Tibial artery (tissue), 4 donors: ENCODE data around the gene SWSAP1.
"Not testable (repeated sequence)": the region's sequence is repeated elsewhere in the genome, so short reads cannot be mapped to it uniquely, and the experiment has no call there.

Experiments used
- DNase-seq, 2 donors: peaks; one replicate each; pipeline ENCODE4 v3.0.0-alpha.2; 2019
- H3K27ac ChIP-seq, 2 donors: fragments of 200-600 bp; sonication (generic) in 1 of 2; 1 replicate in 1 of 2; 2 replicates in 1 of 2; pipeline ENCODE4 v1.5.1; 2018 to 2019; ENCODE audit warnings: mild to moderate bottlenecking in 1 of 2
- H3K27me3 ChIP-seq, 2 donors: fragments of 200-600 bp; sonication (generic) in 1 of 2; one replicate each; pipeline versions ENCODE4 v1.5.1 to v1.6.0; 2016 to 2019
- H3K36me3 ChIP-seq, 3 donors: fragments of 200-600 bp; sonication (generic) in 2 of 3; one replicate each; pipeline ENCODE4 v1.5.1; 2016 to 2019; ENCODE audit warnings: mild to moderate bottlenecking in 2 of 3
- H3K4me1 ChIP-seq, 4 donors: fragments of 200-600 bp; sonication (generic) in 2 of 4; 1 replicate in 3 of 4; 2 replicates in 1 of 4; pipeline ENCODE4 v1.5.1; 2016 to 2019
- H3K4me3 ChIP-seq, 2 donors: fragments of 200-600 bp; sonication (generic) in 1 of 2; 1 replicate in 1 of 2; 2 replicates in 1 of 2; pipeline ENCODE4 v1.5.1; 2018 to 2019; ENCODE audit warnings: mild to moderate bottlenecking in 2 of 2
- H3K9me3 ChIP-seq, 3 donors: fragments of 200-600 bp; sonication (generic) in 1 of 3; one replicate each; pipeline ENCODE4 v1.5.1; 2016 to 2019
- CTCF ChIP-seq, 2 experiments: fragments of 200-600 bp in 1 of 2; fragments of 450-650 bp in 1 of 2; IDR thresholded peaks; one replicate each; pipeline ENCODE4 v1.5.1; 2017 to 2019; ENCODE audit warnings: antibody characterized with exemption in 2 of 2, mild to moderate bottlenecking in 1 of 2, moderate library complexity in 1 of 2
- intact Hi-C: fragments of 100-400 bp; cut with DNase I; formaldehyde crosslinking; loops from one replicate; pipeline ENCODE4 v1.15.0; 2023; ENCODE audit warnings: low total_unique reads

Gene SWSAP1

GRCh38 chr19:11378319-11379189, 4.1 kb downstream of the SWSAP1 start:
- peaks cover 0 to 79% (median 67%) of the 10 kb centered on the region in 4 donors for H3K4me1 ChIP-seq
- H3K36me3 ChIP-seq, result peaks cover 0 to 7% (median 0%) of the 10 kb centered on the region in 3 donors
- intact Hi-C loops, result loop anchor here (10.0 kb wide), 2 partner anchors 66 to 84 kb away; partner anchors contain the start of gene TSPAN16
- peak overlapping the region; percentile 59 to 94 for H3K27ac ChIP-seq
- peaks cover 0 to 21% of the 10 kb centered on the region in 2 donors for H3K27me3 ChIP-seq
- TF ChIP-seq CTCF (IDR thresholded peaks at IDR 0.05), result peak; percentile 39 to 41
- peak in 1 of 2 donors; percentile 77 for DNase-seq
- no peak overlapping the region for H3K4me3 ChIP-seq
- no peaks in the 10 kb centered on the region for H3K9me3 ChIP-seq

- intact Hi-C loops, result loop anchor here (10.0 kb wide), 2 partner anchors 65 to 85 kb away; partner anchors contain the start of gene TSPAN16
- H3K27me3 ChIP-seq, result peaks cover 0 to 25% of the 10 kb centered on the region in 2 donors
Measured at GRCh38 chr19:11379269-11379845, 4.9 kb downstream of the SWSAP1 start.

DNA sequence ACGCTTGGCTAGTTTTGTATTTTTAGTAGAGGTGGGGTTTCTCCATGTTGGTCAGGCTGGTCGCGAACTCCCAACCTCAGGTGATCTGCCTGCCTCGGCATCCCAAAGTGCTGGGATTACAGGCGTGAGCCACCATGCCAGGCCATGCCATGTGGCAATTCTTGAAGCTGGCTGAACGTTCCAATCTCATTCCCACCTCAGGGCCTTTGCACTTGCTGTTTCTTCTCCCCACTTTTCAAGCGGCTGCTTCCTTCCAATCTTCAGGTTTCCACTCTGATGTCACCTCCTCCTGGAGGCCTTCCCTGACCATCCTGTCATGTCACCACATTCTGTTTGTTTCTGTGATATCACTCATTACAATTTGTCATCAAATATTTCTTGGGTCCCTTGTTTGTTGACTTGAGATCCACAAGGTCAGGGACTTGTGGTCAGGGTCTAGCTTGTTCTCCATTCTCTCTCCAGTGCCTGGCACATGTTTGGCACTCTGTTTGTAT, 5.4 kb downstream of the SWSAP1 start:
- intact Hi-C loops, result loop anchor here (5.0 to 10.0 kb wide), 3 partner anchors 33 to 85 kb away; partner anchors contain the start of genes CCDC159, TMEM205 and TSPAN16
- peaks cover 0 to 81% (median 68%) of the 10 kb centered on the region in 4 donors for H3K4me1 ChIP-seq
- no peak for DNase-seq
- no peak overlapping the region for H3K4me3 ChIP-seq
- TF ChIP-seq CTCF (IDR thresholded peaks at IDR 0.05), result no peak
- peak overlapping the region; percentile 85 to 88 for H3K27ac ChIP-seq
- peaks cover 0 to 25% of the 10 kb centered on the region in 2 donors for H3K27me3 ChIP-seq
- peaks cover 0 to 7% (median 0%) of the 10 kb centered on the region in 3 donors for H3K36me3 ChIP-seq
- no peaks in the 10 kb centered on the region for H3K9me3 ChIP-seq

More at GRCh38 chr19:11379269-11379845, 4.9 kb downstream of the SWSAP1 start:
- not testable (repeated sequence) for H3K4me3 ChIP-seq, H3K9me3 ChIP-seq, DNase-seq, H3K36me3 ChIP-seq
- Histone ChIP-seq H3K4me1 (peaks cover 0 to 81% (median 68%) of the 10 kb centered on the region in 4 donors), H3K27ac (peak overlapping the region; percentile 59 to 94)

DNA sequence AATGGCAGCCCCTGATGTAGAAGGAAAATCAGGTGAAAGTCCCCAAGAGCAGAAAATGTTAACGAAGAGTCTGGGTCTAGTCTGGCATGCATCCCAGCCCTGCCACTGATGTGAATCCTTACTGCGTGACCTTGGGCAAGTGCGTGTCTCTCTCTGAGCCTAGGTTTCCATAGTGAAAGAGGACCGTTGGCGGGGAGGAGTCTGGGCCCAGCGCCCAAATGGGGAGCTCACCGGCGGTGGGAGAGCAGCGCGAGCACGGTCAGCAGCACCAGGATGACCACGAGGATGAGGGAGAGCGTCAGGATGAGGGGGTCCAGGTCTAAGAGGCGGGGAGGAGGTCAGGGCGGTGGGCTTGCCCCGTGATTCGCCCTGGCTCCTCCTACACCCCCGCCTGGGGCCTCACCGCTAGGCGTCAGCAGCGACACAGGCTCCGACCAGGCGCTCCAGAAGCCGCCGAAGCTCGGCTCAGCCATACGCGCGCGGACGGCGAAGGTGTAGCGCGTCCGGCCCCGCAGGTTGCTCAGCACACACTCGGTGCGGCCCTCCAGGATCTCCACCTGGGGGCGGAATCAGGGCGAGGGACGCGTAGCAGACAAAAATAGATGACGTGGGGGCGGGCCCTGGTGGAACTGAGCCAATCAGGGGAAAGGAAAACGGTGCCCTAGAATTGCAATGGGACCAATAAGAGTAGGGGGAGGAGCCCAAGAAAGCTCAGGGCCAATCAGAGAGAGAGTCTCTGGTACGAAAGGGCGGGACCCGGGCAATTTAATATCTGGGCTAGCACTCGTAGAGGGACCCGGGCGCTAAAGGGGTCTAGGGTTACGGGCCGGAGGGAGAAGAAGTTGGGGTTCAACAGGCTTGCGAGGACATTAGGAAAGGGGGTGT, 6.4 kb downstream of the SWSAP1 start:
- Histone ChIP-seq H3K27me3 (peaks cover 0 to 25% of the 10 kb centered on the region in 2 donors), H3K36me3 (peaks cover 0 to 7% (median 0%) of the 10 kb centered on the region in 3 donors), H3K9me3 (no peaks in the 10 kb centered on the region), H3K4me3 (peak overlapping the region; percentile 63 to 78), H3K4me1 (peaks cover 0 to 75% (median 62%) of the 10 kb centered on the region in 4 donors), H3K27ac (peak overlapping the region; percentile 85 to 88)
- intact Hi-C loops, result loop anchor here (5.0 kb wide), 1 partner anchor 34 kb away; the partner anchor contains the start of genes CCDC159 and TMEM205
- peak; percentile 96 to 98 for DNase-seq
- TF ChIP-seq CTCF (IDR thresholded peaks at IDR 0.05), result peak; percentile 68 to 72

DNA sequence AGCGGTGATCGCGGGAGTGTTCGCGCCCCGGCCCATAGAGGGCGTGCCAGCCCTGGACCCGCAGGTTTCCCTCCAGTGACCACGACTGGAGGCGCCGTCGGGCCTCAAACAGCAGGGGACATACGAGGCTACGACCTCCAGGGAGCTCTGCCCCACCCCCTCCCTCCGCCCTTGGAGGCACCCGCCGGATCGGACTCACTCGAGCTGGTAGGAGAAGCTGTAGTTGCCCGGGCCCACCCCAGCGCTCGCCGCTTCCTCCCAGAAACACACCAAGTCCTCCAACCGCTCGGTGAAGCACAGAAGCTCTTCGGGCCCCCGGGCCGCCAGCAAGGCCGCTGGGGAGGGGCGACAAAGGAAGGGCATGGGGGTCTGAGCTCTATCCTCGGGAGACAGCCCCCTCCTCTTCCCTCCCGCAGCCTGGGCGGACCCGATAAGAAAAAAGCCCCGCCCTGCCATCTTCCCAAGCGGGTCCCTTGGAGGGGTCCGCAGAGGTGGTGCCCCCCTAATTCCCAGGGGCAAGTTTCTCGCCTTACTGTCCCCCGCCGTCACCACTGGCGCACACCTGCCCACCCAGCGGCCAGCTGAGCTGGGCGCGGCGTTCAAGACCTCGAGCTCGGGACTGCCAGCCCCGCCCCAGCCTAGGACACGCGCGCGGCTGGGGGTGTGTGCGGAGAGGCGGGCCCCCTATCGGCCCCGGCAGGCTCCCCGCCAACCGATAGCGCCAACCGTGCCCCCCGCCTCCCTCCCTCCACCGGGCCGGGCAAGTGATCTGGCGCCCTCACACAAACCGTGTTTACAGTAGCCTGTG, 8.6 kb downstream of the SWSAP1 start:
- H3K36me3 ChIP-seq, result peaks cover 0 to 4% (median 0%) of the 10 kb centered on the region in 3 donors
- intact Hi-C loops, result loop anchor here (2.0 to 5.0 kb wide), 2 partner anchors 36 to 38 kb away; partner anchors contain the start of genes CCDC159 and TMEM205
- peak overlapping the region; percentile 25 to 35 for H3K4me3 ChIP-seq
- H3K4me1 ChIP-seq, result peaks cover 0 to 53% (median 47%) of the 10 kb centered on the region in 4 donors
- peak; percentile 31 to 41 for TF ChIP-seq CTCF (IDR thresholded peaks at IDR 0.05)
- H3K9me3 ChIP-seq, result no peaks in the 10 kb centered on the region
- H3K27ac ChIP-seq, result no peak overlapping the region
- H3K27me3 ChIP-seq, result peaks cover 0 to 25% of the 10 kb centered on the region in 2 donors
- DNase-seq, result peak; percentile 39 to 73
